Measurements from ENCODE around the gene DNAH2. TPM values are rescaled to one million over a fixed set of nuclear protein-coding genes. Genes with fewer than 3 reads are reported as not detected.
A peak's percentile ranks its signal among the peaks of the same experiment; 100 is the strongest.

DNAH2 gene
- polyA plus RNA-seq, 1 of the 3 experiments (the other 2 are of a cell fraction): 0.13 TPM

DNA sequence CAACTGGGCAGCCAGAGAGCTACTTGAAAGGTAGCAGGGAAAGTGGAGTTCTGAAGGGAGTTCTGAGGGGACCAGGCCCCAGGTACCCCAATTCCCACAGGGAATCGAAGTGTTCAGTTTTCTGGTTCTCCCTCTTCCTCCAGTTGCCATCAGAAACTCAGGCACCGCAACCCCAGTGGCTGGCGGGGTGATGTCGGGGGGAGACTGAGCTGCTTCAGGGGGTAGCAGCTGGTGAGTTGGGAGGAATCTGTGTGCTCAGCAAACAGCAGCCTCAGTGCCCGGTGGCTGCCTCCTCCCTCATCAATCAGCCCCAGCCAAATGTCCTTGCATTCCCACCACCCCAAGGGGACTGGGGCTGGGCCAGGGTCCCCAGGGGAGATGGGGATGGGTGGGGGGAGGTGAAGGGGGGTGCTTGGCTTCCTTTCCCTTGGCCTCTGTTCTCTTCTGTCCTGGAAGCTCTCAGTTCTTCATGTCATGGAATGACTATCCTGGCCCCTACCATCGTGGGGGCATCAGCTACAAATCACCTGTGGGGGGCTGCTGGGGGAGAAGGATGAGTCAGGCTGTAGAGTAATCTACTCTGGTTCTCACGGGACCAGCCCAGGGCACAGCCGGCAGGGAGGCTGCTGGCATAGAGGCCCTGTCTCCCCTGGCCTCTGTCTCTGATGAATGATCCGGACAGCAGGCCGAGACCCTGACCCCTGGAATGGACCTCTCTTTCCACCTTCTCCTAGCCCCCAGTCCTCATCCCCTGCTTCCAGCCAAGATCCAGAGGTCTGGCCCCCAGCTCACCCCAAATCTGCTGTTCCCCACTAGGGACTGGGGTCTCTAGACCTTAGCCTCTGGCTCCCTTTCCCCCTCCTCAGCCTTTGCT, 2.6 kb upstream of the DNAH2 start (continued):
- TF ChIP-seq, protein P1, sequence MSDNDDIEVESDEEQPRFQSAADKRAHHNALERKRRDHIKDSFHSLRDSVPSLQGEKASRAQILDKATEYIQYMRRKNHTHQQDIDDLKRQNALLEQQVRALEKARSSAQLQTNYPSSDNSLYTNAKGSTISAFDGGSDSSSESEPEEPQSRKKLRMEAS (IDR thresholded peaks at IDR 0.05; ENCODE audit: low read depth): no peak
- TF ChIP-seq FOXM1 (IDR thresholded peaks at IDR 0.05; ENCODE audit: low read depth) (no peak), RXRA (IDR thresholded peaks at IDR 0.05; ENCODE audit: borderline replicate concordance, low read depth) (no peak), SMC3 (IDR thresholded peaks at IDR 0.05; ENCODE audit: low read depth, low read length) (no peak), NRF1 (IDR thresholded peaks at IDR 0.05; ENCODE audit: low read depth, low read length) (no peak), FOSL2 (IDR thresholded peaks at IDR 0.05; ENCODE audit: borderline replicate concordance, low read depth) (no peak), MEF2A (IDR thresholded peaks at IDR 0.05; ENCODE audit: borderline replicate concordance, low read depth) (no peak), SIN3A (IDR thresholded peaks at IDR 0.05; ENCODE audit: borderline replicate concordance, low read depth, low read length) (no peak), TCF12 (IDR thresholded peaks at IDR 0.05) (no peak)
- TF ChIP-seq, protein P2, sequence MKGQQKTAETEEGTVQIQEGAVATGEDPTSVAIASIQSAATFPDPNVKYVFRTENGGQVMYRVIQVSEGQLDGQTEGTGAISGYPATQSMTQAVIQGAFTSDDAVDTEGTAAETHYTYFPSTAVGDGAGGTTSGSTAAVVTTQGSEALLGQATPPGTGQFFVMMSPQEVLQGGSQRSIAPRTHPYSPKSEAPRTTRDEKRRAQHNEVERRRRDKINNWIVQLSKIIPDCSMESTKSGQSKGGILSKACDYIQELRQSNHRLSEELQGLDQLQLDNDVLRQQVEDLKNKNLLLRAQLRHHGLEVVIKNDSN (IDR thresholded peaks at IDR 0.05; ENCODE audit: borderline replicate concordance, low read depth): no peak

DNA sequence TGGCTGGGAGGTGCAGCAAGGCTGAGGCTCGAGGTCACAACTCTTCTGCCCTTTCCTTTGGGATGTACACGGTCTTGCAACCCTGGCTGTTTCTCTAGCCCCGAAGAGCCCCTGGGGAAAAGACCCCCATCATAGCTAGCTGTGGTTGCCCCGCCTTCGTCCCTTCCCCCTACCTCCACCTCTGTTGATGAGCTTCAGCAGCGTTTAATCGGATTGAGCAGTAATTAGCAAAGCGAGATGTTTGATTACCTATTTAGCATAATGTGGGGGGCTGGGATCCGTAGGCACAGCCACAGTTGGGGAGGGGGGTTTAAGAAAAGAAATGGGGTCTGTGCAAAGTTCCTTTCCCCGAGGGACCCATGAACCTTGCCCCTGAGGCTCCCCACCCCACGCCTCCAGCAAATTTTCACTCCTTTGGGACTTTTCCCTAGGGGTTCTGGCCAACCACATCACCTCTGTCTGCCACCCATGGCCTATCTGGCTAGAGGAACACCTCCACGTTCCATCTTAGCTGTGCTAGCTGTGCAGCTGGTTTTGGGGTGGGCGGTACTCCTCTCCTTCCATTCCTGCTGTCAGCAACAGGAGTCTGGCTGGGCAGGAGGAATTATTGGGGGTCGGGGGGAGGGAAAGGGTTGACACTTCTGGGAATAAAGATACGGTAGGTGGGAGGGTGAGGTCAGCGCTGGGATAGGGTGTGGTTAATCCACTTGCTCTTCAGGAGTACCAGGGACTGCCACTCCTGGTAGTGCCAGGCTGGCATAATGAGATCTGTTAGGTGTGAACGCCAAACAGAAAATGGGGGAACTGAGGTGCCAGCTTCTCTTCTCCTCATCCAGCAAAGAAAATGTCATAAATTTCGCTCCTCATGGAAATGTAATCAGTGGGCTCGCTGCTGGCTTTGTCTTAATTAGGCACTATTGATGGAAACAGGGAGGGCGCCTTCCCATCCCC, 1.3 kb upstream of the DNAH2 start:
- H2AFZ ChIP-seq (ENCODE audit: low read depth): peak overlapping the region; percentile 82
- H3K4me2 ChIP-seq: peak overlapping the region; percentile 94
- no peaks in the 10 kb centered on the region for H3K36me3 ChIP-seq (replicated peaks in 1 of 2; ENCODE audit: control insufficient read depth in 1 of 2, insufficient read depth in 2 of 2, low read length in 1 of 2)
- H4K20me1 ChIP-seq (ENCODE audit: insufficient read depth): no peaks in the 10 kb centered on the region
- no peaks in the 10 kb centered on the region for H3K79me2 ChIP-seq (ENCODE audit: insufficient read depth)
- peak overlapping the region; percentile 72 for H3K9ac ChIP-seq
- DNase-seq: no peak
- WGBS (ENCODE audit: low lambda C conversion rate): 59% methylated on average over 18 of the region's 20 CpGs
- H3K27me3 ChIP-seq (ENCODE audit: insufficient read depth): no peaks in the 10 kb centered on the region
- ChIA-PET POLR2A (interaction anchor here (0.6 to 2.8 kb wide), 5 partner anchors 11 to 209 kb away, joined by 3 to 38 read pairs (median 5); partner anchors contain the start of gene EFNB3), CTCF (interaction anchor here (0.7 to 8.2 kb wide), 20 partner anchors 11 to 423 kb away, joined by 3 to 85 read pairs (median 4); partner anchors contain the start of genes EFNB3, KDM6B, SAT2 and TP53)
- H3K4me1 ChIP-seq (ENCODE audit: control insufficient read depth in 1 of 2, insufficient read depth in 2 of 2, low read depth in 1 of 2, low read length in 1 of 2): peaks cover 3 to 27% of the 10 kb centered on the region in 2 experiments; a peak in 1 of 4 replicates
- H3K4me3 ChIP-seq (ENCODE audit: low read depth in 2 of 2, low read length in 1 of 2): peak overlapping the region; percentile 72 to 92
- no peak for TF ChIP-seq CHD2 (IDR thresholded peaks at IDR 0.05; ENCODE audit: low read length, partially characterized antibody)
- no peaks in the 10 kb centered on the region for H3K9me3 ChIP-seq
- no peaks in the 10 kb centered on the region for H3K9me2 ChIP-seq
- H3F3A ChIP-seq (replicated peaks; ENCODE audit: insufficient read depth): peaks cover 10% of the 10 kb centered on the region
- peak overlapping the region; percentile 61 to 90; a peak in 3 of 4 replicates for H3K27ac ChIP-seq (ENCODE audit: low read depth in 2 of 2, low read length in 1 of 2)

Data from SK-N-SH (cell line).